B cell (primary cell): Measurements from ENCODE around the gene RASGEF1C. TPM values are rescaled to one million over a fixed set of nuclear protein-coding genes. Genes with fewer than 3 reads are reported as not detected.

Source experiments
- ATAC-seq: fragments of 200-7000 bp; cut with Tn5 transposase; one replicate; pipeline ENCODE4 v1.10.0; 2021; ENCODE audit warnings: low read depth, mild to moderate bottlenecking, moderate number of reproducible peaks, moderate library complexity
- CTCF ChIA-PET: fragments of 350-600 bp; sonication (Branson Sonifier 250); formaldehyde crosslinking; loops from one replicate; lab custom pipeline; 2021; ENCODE audit warnings: antibody characterized with exemption, inconsistent platforms; lab: Charles Lee
- POLR2A ChIA-PET: fragments of 350-600 bp; sonication (Branson Sonifier 250); formaldehyde crosslinking; loops from one replicate; lab custom pipeline; 2021; ENCODE audit warnings: antibody characterized with exemption; lab: Charles Lee
- DNase-seq: peaks from one replicate; pipeline ENCODE4 v3.0.0; 2013
- H2AFZ ChIP-seq: 2 replicates; pipeline ENCODE4 v1.6.1; 2012; ENCODE audit warnings: mild to moderate bottlenecking, low read depth, low read length; ENCODE audit not compliant: insufficient read depth, poor library complexity, severe bottlenecking
- H3K27ac ChIP-seq, 2 donors: 1 replicate in 1 of 2; 2 replicates in 1 of 2; pipeline ENCODE4 v1.5.1; 2012 to 2013; ENCODE audit warnings: low read length in 2 of 2, mild to moderate bottlenecking in 2 of 2, moderate library complexity in 1 of 2
- H3K27me3 ChIP-seq, 4 experiments: fragments of 200-600 bp in 1 of 4; sonication (generic) in 1 of 4; replicated peaks in 1 of 4; 1 replicate in 2 of 4; 2 replicates in 2 of 4; pipeline versions ENCODE4 v1.6.1 to v1.7.0; 2013 to 2016; ENCODE audit warnings: low read length in 3 of 4, mild to moderate bottlenecking in 2 of 4, mixed read lengths in 1 of 4, moderate library complexity in 1 of 4; ENCODE audit not compliant: insufficient read depth in 4 of 4, control insufficient read depth in 3 of 4; ENCODE audit errors: control extremely low read depth in 1 of 4
- H3K36me3 ChIP-seq, 2 experiments: replicated peaks in 1 of 2; 1 replicate in 1 of 2; 2 replicates in 1 of 2; pipeline versions ENCODE4 v1.6.1 to v1.7.1; 2013; ENCODE audit warnings: low read length in 1 of 2; ENCODE audit not compliant: insufficient read depth in 2 of 2, control insufficient read depth in 1 of 2; ENCODE audit errors: control extremely low read depth in 1 of 2, extremely low read depth in 1 of 2
- H3K4me1 ChIP-seq, 2 donors: fragments of 200-600 bp in 1 of 2; sonication (generic) in 1 of 2; 1 replicate in 1 of 2; 2 replicates in 1 of 2; pipeline versions ENCODE4 v1.5.1 to v1.6.1; 2013 to 2017; ENCODE audit warnings: low read length in 2 of 2; ENCODE audit not compliant: control insufficient read depth in 2 of 2, insufficient read depth in 2 of 2
- H3K4me2 ChIP-seq: replicated peaks from 2 replicates; pipeline ENCODE3; 2012; ENCODE audit warnings: mild to moderate bottlenecking, low read depth, low read length; ENCODE audit not compliant: poor library complexity, severe bottlenecking
- H3K4me3 ChIP-seq, 5 experiments: fragments of 200-600 bp in 1 of 5; sonication (generic) in 1 of 5; 1 replicate in 3 of 5; 2 replicates in 2 of 5; pipeline versions ENCODE4 v1.5.1 to v1.7.0; 2011 to 2016; ENCODE audit warnings: low read length in 4 of 5, mild to moderate bottlenecking in 4 of 5, low read depth in 2 of 5, control low read depth in 1 of 5, moderate library complexity in 1 of 5; ENCODE audit not compliant: insufficient read depth in 1 of 5; ENCODE audit errors: control extremely low read depth in 1 of 5, extremely low read depth in 1 of 5
- H3K79me2 ChIP-seq: fragments of 200-600 bp; sonication (generic); one replicate; pipeline ENCODE4 v1.6.0; 2016; ENCODE audit warnings: low read length; ENCODE audit not compliant: control insufficient read depth, insufficient read depth
- H3K9ac ChIP-seq: fragments of 200-600 bp; sonication (generic); 2 replicates; pipeline ENCODE4 v1.6.1; 2017; ENCODE audit warnings: mild to moderate bottlenecking, low read length, moderate library complexity
- H3K9me3 ChIP-seq, 3 donors: one replicate each; pipeline versions ENCODE4 v1.6.1 to v1.7.1; 2013; ENCODE audit warnings: low read length in 2 of 3; ENCODE audit not compliant: control insufficient read depth in 2 of 3, insufficient read depth in 1 of 3; ENCODE audit errors: control extremely low read depth in 1 of 3
- H4K20me1 ChIP-seq: 2 replicates; pipeline ENCODE4 v1.6.0; 2012; ENCODE audit warnings: mild to moderate bottlenecking, low read length; ENCODE audit not compliant: insufficient read depth, control insufficient read depth, poor library complexity, severe bottlenecking
- H3K27ac Mint-ChIP-seq: one replicate; pipeline ENCODE4 v1.8.0; 2021; ENCODE audit warnings: mixed read lengths
- H3K27me3 Mint-ChIP-seq: one replicate; pipeline ENCODE4 v1.8.0; 2021; ENCODE audit warnings: mixed read lengths
- H3K4me1 Mint-ChIP-seq: one replicate; pipeline ENCODE4 v1.8.0; 2021; ENCODE audit warnings: mixed read lengths
- H3K4me3 Mint-ChIP-seq: one replicate; pipeline ENCODE4 v1.8.0; 2021; ENCODE audit warnings: mixed read lengths
- H3K9me3 Mint-ChIP-seq: one replicate; pipeline ENCODE4 v1.8.0; 2022; ENCODE audit warnings: mixed read lengths; ENCODE audit not compliant: insufficient read depth
- EZH2 ChIP-seq: IDR thresholded peaks from 2 replicates; pipeline ENCODE4 v1.6.1; 2012; ENCODE audit warnings: borderline replicate concordance, low read depth, mild to moderate bottlenecking, moderate library complexity, low read length; ENCODE audit not compliant: insufficient read depth, poor library complexity, severe bottlenecking
- whole genome bisulfite sequencing: methylation state at CpG from one replicate; pipeline ENCODE4 v1.1.5; 2013; ENCODE audit warnings: missing lambda C conversion rate; ENCODE audit not compliant: insufficient coverage; 5-methylcytosine and 5-hydroxymethylcytosine counted together
- intact Hi-C: fragments of 100-400 bp; cut with micrococcal nuclease; formaldehyde crosslinking; loops from one replicate; pipeline ENCODE4 v1.10.0; 2022
- polyA plus RNA-seq: library from polyadenylated mRNA; depleted of rRNA; stranded (reverse); fragments of >200 nt; gene quantifications from 2 replicates; pipeline ENCODE4 v1.2.3, GENCODE V29; 2012
- total RNA-seq, 2 donors: library from RNA; stranded (reverse); fragments of 120-200 nt in 1 of 2; gene quantifications; 1 replicate in 1 of 2; 2 replicates in 1 of 2; pipeline versions ENCODE4 v1.2.3 to v1.2.4, GENCODE V29; 2013 to 2022
- TF ChIP-seq, protein P1 (sequence below): fragments of 200-600 bp; IDR thresholded peaks from one replicate; pipeline ENCODE4 v1.8.0; 2022; ENCODE audit warnings: antibody characterized with exemption, mild to moderate bottlenecking

RASGEF1C gene
- total and polyA plus RNA-seq, 2 donors (not counting 1 experiment from before 2014, with no cell fraction given) = not detected

DNA sequence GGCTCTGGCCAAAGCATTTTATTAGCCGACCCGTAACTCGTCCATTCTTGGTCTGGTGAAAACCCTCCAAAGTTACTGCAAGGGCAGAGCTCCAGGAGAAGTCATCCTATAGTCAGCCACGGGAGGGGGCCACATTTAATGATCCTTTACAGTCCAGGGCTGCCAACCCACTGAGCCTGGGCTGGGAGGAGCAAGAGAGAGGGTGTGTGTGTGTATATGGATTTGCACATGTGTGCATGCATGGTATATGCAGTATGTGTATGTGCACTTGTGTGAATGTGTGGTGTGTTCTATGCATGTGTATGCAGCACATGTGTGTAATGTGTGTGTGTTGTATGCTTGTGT, 4.2 kb upstream of the RASGEF1C start:
- H3K27me3 Mint-ChIP-seq = peaks cover 20% of the 10 kb centered on the region
- peaks cover 5% of the 10 kb centered on the region for H3K9me3 Mint-ChIP-seq
- 13% methylated on average over 4 of the region's 4 CpGs for WGBS
- ChIA-PET POLR2A (no interaction called here), CTCF (no interaction called here)
- Histone ChIP-seq H3K27me3 (peaks cover 0 to 22% (median 5%) of the 10 kb centered on the region in 4 experiments), H3K9ac (no peak overlapping the region), H3K79me2 (no peaks in the 10 kb centered on the region), H3K4me1 (peaks cover 4 to 7% of the 10 kb centered on the region in 2 donors), H3K4me3 (no peak overlapping the region), H3K27ac (no peak overlapping the region), H2AFZ (no peak overlapping the region), H4K20me1 (no peaks in the 10 kb centered on the region), H3K9me3 (peaks cover 0 to 56% (median 8%) of the 10 kb centered on the region in 3 donors), H3K36me3 (no peaks in the 10 kb centered on the region), H3K4me2 (no peak overlapping the region)
- ATAC-seq (no peak), DNase-seq (no peak)
- TF ChIP-seq EZH2 = no peak
- TF ChIP-seq, protein P1, sequence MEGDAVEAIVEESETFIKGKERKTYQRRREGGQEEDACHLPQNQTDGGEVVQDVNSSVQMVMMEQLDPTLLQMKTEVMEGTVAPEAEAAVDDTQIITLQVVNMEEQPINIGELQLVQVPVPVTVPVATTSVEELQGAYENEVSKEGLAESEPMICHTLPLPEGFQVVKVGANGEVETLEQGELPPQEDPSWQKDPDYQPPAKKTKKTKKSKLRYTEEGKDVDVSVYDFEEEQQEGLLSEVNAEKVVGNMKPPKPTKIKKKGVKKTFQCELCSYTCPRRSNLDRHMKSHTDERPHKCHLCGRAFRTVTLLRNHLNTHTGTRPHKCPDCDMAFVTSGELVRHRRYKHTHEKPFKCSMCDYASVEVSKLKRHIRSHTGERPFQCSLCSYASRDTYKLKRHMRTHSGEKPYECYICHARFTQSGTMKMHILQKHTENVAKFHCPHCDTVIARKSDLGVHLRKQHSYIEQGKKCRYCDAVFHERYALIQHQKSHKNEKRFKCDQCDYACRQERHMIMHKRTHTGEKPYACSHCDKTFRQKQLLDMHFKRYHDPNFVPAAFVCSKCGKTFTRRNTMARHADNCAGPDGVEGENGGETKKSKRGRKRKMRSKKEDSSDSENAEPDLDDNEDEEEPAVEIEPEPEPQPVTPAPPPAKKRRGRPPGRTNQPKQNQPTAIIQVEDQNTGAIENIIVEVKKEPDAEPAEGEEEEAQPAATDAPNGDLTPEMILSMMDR = no peak
- peaks cover 3% of the 10 kb centered on the region for H3K4me1 Mint-ChIP-seq
- intact Hi-C loops = no loop called here
- no peak overlapping the region for H3K27ac Mint-ChIP-seq
- no peak overlapping the region for H3K4me3 Mint-ChIP-seq

DNA sequence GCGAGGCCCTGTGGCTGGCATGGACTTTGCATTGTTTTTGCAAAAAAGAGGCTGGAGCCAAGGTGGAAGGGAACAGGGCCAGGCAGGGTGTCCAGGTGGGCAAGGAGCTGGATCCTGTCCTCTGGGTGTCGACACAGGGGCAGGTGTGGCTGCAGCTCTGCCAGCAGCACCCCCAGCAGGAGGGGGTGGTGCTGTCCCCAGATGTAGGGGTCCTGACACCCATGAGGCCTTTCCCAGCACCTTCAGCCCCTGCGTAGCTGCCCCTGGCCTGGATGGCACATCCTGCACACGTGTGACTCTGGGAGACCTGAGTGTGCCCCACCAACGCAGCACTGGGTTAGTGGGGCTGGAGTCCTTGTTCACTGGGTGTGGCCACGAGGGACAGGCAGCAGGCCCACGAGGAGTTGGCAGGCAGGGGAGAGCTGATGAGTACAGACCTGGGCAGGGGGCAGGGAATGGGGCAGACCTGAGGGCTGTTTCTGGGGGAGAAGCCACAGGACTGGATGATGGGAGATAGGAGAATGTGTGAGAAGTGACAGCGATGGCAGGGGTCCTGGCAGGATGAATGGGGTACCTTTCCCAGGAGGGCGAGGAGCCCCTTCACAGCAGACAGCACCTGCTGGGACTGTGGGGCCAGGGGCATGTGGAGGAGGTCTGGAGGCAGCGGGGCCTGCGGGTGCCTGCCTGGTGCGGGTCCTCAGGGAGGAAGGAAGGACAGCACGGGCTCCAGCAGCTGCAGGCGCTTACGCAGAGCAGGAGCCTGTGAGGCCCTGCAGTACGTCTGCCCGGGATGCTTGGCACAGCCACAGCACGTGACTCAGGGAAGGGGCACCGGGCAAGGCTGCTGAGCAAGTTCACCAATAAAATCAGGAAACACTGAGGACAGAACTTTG, 3.6 kb upstream of the RASGEF1C start:
- H3K4me3 Mint-ChIP-seq = no peak overlapping the region
- Histone ChIP-seq H3K4me1 (peaks cover 5 to 13% of the 10 kb centered on the region in 2 donors), H3K9ac (no peak overlapping the region), H3K4me2 (no peak overlapping the region), H2AFZ (no peak overlapping the region), H4K20me1 (no peaks in the 10 kb centered on the region), H3K9me3 (peaks cover 0 to 60% (median 3%) of the 10 kb centered on the region in 3 donors), H3K79me2 (no peaks in the 10 kb centered on the region), H3K4me3 (no peak overlapping the region), H3K27me3 (peaks cover 0 to 28% (median 6%) of the 10 kb centered on the region in 4 experiments), H3K36me3 (no peaks in the 10 kb centered on the region), H3K27ac (no peak overlapping the region)
- no peak for DNase-seq
- H3K27ac Mint-ChIP-seq = no peak overlapping the region
- POLR2A ChIA-PET = no interaction called here
- CTCF ChIA-PET = no interaction called here
- peaks cover 5% of the 10 kb centered on the region for H3K9me3 Mint-ChIP-seq
- intact Hi-C loops = no loop called here
- ATAC-seq = no peak
- WGBS = 35% methylated on average over 19 of the region's 19 CpGs
- peaks cover 5% of the 10 kb centered on the region for H3K4me1 Mint-ChIP-seq
- TF ChIP-seq, protein P1 = no peak
- no peak for TF ChIP-seq EZH2
- H3K27me3 Mint-ChIP-seq = peaks cover 26% of the 10 kb centered on the region
